Spleen (tissue), 7 donors: Measurements from ENCODE around the gene CTSD.

ENCODE experiments used
- CTCF ChIP-seq, 11 experiments: fragments of 200-600 bp in 7 of 11; fragments of 450-650 bp in 4 of 11; sonication (generic) in 4 of 11; IDR thresholded peaks in 8 of 11; conservative IDR thresholded peaks in 3 of 11; 1 replicate in 7 of 11; 2 replicates in 4 of 11; pipeline versions ENCODE4 v1.4.0 to v1.8.0; 2016 to 2021; ENCODE audit warnings: antibody characterized with exemption in 11 of 11, inconsistent platforms in 4 of 11, mild to moderate bottlenecking in 1 of 11
- POLR2A ChIP-seq, 3 donors: fragments of 450-650 bp; IDR thresholded peaks; one replicate each; pipeline ENCODE4 v1.5.1; 2017; ENCODE audit warnings: antibody characterized with exemption in 3 of 3, mild to moderate bottlenecking in 1 of 3
- donor health status: DM: no; HTN: no; CAD: no; lungs with moderate emphysema.
- donor health status: DM: no; HTN: no; CAD: no.
- donor health status: DM: no; HTN: no; CAD: no.

GRCh38 chr11:1733716-1734640, 29.7 kb downstream of the CTSD start:
- TF ChIP-seq CTCF (IDR thresholded peaks at IDR 0.05 in 8 of 11, conservative IDR thresholded peaks at IDR 0.05 in 3 of 11) = no peak
- no peak for TF ChIP-seq POLR2A (IDR thresholded peaks at IDR 0.05)
